Fibroblast of gingiva (primary cell): ENCODE measurements around the gene CHST8.

ENCODE experiments used
- DNase-seq: peaks from one replicate; pipeline ENCODE4 v3.0.0-alpha.2; 2011; ENCODE audit warnings: low read depth

The CHST8 gene

GRCh38 chr19:33718651-33719254, 97.0 kb downstream of the CHST8 start:
- DNase-seq = no peak

GRCh38 chr19:33719366-33720154, 97.8 kb downstream of the CHST8 start:
- DNase-seq = no peak

- no peak for DNase-seq
Observed at GRCh38 chr19:33720155-33720493, 98.4 kb downstream of the CHST8 start.

DNA sequence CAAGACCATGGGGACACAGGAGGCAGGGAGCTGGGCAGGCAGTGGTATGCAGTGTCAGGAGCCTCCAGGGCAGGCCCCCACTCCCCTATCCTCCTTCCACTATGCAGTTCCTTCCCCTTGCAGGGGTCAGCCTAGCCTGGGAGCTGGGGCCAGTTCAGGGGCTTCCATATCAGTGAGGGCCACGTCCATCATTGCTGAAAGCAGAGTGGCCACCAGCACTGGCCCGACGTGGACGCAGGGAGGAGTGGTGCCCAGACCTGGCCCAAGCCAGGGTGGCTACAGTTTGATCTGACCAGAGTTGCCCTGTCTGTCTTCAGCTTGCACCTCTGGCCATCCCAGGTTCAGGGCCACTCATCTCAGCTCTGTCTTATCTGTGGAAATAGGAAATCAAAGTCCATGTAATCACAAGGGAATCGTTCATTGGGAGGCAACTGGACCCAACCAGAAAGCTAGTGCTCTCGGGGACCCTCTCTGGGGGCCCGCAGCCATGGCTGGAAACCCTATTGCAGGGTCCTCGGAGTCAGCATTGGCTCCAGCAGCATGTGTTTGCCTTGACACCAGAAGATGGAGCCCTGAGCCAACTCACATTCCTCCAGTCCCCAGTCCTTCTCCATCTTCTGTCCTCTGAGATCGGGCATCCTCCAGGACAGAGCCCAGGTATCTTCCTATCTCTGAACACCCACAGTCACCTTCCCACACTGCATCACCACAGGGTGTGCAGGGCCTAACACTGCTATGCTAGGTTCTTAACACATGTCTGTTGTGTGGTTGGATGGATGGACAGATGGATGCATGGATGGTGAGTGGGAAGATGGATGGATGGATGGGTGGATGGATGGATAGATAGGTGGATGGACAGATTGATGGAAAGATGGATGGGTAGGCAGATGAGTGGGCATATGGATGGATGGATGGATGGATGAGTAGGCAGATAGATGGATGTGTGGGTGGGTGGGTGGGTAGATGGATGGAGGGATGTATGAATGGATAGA, 99.2 kb downstream of the CHST8 start:
- DNase-seq = no peak

GRCh38 chr19:33721735-33722297, 100.1 kb downstream of the CHST8 start:
- DNase-seq = no peak

DNA sequence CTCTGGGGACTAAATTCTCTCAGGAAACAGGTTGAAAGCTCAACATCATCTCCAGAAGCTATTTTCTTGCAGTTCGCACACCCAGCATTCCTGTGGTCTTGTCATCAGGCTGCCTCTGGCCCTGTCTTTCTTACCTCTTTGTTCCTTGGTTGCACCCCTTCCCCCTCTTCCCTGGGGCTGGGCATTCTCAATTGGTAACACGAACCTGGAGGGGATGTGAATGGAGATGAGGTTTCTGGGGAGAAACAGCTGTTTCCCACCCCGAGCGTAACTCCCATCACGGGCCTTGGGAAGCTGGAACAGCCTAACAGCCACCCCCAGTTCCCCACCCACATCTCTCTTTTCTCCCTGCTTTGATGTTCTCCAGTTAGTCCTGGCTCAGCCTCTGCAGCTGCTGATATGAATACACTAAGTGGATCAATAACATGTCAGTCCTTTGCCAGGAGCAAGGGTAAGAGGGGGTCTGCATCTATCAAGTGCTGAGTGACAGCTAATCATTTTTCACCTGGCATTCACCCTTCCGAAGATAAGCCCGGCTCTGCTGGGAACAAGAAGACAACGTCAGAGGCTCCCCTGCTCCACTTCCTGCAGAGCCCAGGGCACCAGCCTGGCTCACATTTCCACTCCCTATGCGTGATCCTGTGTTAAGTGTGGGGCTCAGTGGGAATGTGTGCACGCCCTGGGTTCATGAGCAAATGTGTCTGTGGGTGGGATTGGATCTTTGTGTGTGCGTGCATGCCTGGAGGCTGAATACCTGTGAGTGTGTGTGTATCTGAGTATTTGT, 100.9 kb downstream of the CHST8 start:
- no peak for DNase-seq

- DNase-seq = no peak
Observed at GRCh38 chr19:33723512-33723911, 101.8 kb downstream of the CHST8 start.

DNA sequence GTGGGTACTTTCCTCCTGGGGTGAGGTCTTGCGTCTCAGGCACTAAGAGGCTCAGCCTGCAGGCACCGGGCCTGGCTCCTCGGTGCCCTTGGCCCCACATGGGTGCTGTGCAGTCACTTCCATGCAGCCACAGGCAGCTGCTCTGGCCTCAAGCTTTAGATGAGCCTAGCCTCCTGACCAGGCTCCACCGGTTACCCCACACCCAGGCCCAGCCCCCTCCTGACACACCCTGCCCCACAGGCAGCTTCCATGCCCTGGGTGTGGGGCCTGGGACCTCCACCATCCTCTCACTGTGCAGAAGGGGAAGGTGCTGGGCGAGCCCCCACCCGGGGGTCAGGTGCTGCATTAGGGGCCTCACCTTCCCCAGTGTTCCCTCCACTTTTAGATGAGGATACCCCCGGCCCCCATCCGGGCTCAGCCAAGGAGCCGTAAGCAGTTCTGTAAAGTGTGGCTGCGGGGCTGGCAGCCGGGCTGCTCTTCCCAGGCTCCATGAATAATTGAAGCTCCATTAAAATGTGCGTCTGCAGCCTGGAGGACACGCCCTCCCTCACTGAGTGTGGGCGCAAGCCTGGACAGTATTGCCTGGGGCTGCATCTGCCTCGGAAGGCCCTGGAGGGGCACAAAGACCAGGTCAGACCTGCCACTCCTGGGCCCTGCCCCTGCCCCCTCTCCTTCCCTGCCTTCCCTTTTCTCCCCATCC, 102.4 kb downstream of the CHST8 start:
- DNase-seq = no peak

GRCh38 chr19:33724721-33725060, 102.9 kb downstream of the CHST8 start:
- DNase-seq = no peak

DNA sequence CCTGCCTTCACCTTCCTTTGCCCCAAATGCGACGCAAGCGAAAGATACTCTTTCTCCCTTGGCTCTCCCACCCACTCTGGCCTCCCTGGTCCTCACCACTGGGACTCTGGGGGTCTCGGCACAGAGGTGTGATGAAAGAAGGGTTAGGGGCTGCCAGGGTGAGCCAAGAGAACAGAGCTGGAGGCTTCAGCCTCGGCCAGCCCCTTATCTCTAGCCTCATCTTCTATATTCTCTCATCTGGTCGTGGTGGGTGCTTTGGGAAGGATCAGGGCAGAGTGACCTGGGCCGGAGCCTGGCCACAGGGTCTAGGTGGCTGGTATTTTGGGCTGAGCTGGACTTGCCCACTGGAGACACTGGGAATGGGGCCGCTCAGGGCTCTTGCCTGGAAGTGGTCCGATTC, 103.8 kb downstream of the CHST8 start:
- DNase-seq = no peak

- no peak for DNase-seq
Observed at GRCh38 chr19:33726756-33727155, 105.0 kb downstream of the CHST8 start.

- DNase-seq = no peak
Observed at GRCh38 chr19:33727331-33727998, 105.7 kb downstream of the CHST8 start.

- DNase-seq = no peak
Observed at GRCh38 chr19:33728141-33728540, 106.4 kb downstream of the CHST8 start.

DNA sequence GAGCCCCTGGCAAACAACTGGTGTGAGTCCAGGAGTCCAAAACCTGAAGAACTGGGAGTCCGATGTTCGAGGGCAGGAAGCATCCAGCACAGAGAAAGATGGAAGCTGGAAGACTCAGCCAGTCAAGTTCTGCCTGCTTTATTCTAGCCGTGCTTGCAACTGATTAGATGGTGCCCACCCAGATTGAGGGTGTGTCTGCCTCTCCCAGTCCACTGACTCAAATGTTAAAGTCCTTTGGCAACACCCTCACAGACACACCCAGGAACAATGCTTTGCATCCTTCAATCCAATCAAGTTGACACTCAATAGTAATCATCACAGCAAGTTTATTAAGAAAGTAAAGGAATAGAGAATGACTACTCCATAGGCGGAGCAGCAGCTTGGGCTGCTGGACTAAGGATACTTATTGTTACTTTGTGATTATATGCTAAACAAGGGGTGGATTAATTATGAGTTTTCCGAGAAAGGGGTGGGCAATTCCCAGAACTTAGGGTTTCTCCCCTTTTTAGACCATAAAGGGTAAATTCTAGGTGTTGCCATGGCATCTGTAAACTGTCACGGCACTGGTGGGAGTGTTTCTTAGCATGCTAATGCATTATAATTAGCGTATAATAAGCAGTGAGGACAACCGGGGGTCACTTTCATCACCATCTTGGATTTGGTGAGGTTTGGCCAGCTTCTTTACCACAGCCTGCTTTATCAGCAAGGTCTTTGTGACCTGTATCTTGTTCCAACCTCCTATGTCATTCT, 109.3 kb downstream of the CHST8 start:
- no peak for DNase-seq

DNA sequence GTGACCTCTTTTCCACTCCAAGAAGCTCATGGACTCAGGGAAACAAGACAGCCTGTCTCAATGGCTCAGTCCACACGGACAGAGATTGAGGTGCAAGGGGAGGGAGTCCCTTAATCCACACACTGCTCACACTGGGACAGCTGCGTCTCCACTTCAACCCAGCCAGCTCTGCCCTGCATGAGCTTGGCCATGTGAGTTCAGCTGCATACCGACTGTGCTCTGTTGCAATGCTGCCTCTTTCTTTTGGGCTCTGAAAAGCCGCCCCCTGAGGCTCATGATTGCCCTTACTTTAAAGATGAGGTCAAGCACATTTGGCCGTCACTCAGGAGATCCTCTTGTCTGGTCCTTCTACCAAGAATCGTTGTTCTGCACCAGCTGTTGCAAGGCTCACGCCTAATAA, 110.1 kb downstream of the CHST8 start:
- DNase-seq = no peak

GRCh38 chr19:33734913-33735312, 113.2 kb downstream of the CHST8 start:
- DNase-seq = no peak

DNA sequence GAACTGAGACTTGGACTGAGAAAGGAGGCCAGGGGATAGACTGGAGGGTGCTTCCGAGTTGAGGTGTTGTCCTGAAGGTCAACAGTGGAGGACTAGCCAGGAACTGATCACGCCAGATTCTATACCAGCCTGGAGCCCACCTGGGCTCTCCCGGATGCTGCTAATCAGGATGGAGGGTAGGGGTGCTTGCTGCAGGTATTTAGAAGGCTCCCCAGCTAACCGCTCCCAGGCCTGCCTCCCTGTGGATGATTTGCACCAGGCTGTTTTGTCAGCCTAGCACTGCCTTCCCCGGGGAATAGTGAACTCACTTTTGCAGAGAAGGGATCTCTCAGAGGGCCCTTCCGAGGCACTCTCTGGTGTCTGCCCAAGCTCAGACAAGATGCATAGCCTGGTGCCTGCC, 114.4 kb downstream of the CHST8 start:
- DNase-seq = no peak

- DNase-seq = no peak
Observed at GRCh38 chr19:33736787-33737186, 115.0 kb downstream of the CHST8 start.

GRCh38 chr19:33737681-33738371, 116.1 kb downstream of the CHST8 start:
- no peak for DNase-seq
